Stimulated activated CD8-positive, alpha-beta memory T cell treated with anti-CD3 and anti-CD28 coated beads, Interleukin-7, amount 100 ng/mL, for 1 hour (primary cell): ENCODE measurements around the gene PLCH1.
"Not testable (repeated sequence)": the region's sequence is repeated elsewhere in the genome, so short reads cannot be mapped to it uniquely, and the experiment has no call there.

ENCODE experiments used
- DNase-seq, 2 donors: peaks; one replicate each; pipeline ENCODE4 v3.0.0-alpha.2; 2020; ENCODE audit warnings: low read depth in 2 of 2

PLCH1 gene

DNA sequence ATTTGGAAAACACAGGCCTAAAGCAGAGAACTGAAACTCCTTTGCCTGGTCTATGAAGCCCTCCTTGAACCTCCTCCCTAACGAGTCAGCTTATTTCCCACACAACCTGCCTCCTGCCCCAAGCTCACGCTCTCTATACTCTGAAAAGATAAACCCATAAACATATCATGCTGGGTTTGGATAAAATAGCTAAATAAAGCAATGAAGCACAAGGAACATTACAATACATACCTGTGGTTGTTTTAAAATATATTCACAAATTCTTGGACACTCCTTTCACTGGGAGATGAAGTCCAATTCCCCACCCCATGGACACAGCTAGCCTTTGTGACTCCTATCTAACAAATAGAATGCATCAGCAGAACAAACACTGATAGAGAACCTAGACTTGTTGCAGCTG is 98.2 kb downstream of the PLCH1 start:
- DNase-seq, result no peak

DNA sequence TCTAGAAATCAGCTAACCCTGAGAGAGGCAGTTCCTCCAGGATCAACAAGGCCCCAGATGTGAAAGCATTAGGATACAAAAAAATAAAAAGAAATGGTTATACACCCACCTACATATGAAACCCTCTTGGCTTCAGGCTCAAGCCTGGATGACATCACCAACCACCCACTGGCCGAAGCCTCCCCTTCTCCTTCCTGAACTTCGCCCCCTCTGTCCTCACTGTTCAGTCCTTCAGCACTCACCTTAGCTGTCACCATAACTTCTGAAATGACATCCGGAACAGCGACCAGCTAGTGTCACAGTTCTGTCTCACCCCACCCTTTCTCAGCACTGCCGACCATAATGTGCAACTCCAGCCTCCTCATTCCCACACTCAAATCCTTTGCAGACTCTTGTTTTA is 98.7 kb downstream of the PLCH1 start:
- DNase-seq, result no peak

DNA sequence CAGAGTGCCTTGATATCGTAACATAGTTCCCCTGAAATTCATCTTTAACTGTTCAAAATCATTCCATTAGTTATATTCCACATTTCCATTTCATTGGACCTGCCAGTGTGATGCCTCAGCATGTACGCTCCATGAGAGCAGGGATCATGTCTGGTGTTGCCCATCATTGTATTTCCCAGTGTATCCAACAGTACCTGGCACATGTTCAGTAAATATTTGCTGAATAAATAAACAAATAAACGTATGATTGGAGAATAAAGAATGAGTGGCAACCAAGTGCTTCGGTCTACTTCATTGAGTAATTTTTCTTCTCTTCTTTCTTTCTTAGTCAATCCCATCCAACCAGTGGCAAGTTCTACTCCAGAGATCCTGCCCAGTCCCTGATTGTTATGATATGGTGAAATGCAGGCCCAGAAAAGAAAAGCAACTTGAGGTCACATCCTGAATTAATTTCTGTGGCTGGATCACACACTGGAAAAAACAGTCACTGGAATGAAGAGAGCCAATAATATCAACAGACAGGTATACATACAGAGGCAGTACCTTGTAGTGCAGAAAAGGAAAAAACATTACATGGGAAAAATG is 101.2 kb downstream of the PLCH1 start:
- no peak for DNase-seq

DNA sequence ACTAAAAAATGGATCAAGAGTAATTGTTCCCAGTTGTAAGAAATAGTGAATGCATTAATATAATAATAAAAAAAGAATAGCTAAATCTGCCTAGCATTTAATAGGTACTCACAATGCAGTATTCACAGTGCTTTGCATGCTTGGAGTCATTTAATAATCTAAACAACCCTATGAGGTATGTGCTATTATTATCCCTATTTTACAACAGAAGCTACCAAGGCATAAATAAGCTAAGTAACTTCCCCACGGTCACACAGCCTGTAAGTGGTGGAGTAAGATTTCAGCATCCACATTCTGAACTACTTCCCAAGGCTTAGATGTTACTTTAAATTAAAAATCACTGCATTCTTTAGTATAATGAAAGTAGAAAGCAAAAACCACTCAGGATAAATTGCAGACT is 102.9 kb downstream of the PLCH1 start:
- DNase-seq, result no peak

DNA sequence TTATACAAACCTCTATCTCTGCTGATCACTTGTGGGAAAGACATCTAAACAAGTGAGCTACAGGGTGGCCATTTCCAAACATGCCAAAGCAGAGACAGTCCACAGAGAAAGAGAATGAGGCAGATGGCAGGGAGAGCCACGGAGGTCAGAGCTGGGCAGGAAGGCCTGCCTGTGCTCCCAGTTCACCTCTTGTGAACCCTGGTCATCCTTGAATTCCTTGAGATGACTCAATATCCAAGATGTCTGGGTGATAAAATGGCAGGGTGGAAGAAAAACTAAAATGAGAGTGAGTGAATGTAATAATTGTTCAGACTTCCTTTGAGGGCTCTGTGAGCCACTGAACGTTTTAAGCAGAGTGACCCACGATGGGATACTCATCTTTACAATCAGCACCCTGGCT is 104.8 kb downstream of the PLCH1 start:
- no peak for DNase-seq

DNA sequence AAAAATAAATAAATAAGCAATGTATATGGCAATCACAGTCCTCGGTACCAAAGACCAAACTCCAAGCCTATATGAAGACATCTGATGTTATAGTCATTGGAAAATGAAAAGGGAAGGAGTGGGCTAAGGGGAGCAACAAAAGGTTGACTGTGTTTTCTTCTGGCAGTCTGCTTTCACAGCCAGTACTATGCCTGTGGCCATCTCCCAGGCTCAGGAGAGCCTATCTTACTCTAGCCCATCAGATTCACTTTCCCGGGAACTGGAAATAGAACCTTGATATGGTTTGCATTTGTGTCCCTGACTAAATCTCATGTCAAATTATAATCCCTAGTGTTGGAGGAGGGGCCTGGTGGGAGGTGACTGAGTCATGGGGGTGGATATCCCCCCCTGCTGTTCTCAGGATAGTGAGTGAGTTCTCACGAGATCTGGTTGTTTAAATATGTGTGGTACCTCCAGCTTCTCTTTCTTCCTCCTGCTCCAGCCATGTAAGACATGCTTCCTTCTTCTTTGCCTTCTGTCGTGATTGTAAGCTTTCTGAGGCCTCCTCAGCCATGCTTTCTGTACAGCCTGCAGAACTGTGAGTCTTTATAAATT is 105.3 kb downstream of the PLCH1 start:
- DNase-seq, result no peak

DNA sequence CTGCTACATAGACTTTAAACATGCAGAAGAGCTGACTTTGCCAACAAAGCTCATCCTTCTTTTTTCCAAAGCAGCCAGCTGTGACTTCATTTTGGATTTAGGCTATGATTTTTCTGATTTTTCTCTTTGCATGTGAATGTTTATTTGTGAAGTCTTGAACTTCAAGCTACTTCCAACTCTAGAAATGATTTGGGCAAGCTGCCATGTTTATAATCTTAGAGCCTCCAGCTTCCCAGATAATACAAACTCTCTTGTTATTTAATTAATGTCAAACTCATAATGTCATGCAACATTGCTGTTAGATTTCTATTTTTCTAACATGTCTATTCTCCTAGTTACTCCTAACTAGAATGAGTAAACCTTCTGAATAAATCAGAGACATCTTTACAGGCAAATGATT is 106.4 kb downstream of the PLCH1 start:
- DNase-seq, result not testable (repeated sequence)

DNA sequence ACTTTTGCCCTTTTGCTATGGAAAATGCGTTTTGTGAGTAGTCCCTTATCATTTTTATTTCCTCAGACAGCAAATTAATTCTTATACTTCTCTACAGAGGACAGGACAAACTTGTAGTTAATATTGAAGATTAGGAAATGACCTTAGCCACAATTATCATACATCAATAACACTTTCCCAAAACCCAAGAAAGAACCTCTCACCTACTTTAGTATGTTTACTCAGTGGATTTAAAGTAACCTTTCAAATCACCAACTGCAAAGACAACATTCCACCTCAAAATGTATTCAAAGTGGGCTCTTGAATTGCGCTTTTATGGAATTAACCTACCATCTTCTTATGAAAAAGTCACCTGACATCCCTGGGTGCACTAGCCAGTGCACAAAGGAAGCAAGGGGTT is 107.3 kb downstream of the PLCH1 start:
- DNase-seq, result no peak

DNA sequence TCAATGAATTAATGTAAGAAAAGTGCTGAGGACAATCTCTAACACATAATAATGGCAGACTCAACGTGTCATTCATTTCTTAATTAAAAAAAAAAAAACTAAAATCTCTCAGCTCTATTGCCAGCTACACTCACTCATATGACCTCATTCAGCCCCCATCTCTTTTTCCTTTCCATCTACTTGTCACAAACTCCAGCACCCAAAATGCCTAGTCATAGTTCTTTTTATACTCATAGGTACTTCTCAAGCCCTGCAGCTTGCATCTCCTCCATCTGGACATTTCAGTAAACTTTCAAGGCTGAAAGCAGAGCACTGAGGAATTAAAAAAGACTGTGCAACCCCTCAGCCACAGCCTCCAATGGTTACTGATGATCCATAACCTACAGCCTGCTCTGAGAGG is 109.8 kb downstream of the PLCH1 start:
- no peak for DNase-seq

DNA sequence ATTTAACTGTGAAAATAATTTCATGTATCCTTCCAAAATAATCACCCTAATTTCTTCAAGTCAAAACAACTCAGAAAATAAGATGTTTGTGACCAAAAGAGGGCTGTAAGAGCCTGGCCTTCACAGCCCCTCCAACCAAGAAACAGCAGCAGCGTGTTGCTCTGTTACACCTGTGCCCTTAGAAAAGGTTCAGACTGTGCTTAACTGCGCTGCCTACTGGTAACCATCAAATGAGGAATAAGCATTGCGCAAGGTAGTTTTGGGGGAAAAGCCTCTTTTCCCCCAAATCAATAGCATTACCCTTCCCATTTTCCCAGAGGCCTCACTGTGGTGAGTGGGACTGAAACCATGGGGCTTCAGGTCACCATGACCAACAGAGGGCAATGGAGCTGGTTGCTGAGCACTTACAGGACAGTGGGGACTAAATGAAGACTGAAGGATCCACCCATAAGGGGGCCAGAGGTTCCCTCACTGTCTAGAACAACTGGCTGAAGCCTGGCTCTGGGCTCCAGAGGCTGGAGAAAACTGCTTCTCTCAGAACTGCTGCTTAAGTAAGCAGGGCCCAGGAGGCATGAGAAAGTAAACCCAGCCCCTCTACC is 110.7 kb downstream of the PLCH1 start:
- no peak for DNase-seq

DNA sequence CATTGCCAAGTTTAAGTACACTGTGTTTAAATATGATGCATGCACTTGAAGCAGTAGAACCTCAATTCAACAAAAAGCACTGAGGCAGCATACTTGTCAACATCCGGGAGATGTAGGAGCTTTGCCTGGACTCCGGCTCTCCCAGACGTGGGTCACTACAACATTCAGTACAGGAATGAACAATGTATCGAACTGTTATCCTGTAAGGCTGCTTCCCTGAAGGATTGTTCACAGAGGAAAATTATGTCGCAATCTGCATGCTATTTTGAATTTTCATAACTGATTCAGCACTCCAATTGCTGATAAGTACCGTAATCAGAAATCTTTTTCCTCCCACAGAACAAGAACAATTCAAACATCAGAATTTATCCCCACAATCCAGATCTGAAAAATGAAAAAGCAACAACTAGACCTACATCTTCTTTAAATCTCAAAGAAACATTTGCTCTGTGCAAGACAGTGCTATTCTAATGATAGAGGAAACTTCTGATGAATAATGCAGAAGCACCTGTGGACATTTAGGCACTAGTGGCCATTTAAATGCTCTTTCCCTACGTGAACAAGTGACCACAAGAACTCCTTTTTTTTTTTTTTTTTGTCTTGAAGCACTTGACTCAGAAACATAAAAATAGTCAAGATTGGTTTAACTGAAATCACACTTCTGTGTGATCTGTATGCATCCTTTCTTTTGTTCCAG is 113.4 kb downstream of the PLCH1 start:
- no peak for DNase-seq

DNA sequence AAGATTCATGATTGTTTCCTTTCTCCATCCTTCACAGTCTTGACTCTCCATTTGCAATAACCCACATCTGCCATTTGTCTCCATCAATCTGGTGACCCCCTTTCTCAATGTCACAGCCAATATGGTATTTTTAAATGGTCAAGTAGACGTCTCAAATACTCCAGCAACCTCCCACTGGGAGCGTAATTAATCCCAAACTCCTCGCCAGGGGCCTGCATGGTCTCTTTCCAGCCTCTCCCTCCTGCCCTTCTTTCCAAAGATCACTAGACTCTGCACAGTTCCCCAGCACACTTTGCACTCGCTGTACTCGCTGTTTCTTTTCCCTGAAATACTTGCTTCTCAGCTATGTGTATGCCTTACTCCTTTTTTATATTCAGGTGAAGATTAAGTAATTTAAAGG is 115.3 kb downstream of the PLCH1 start:
- DNase-seq, result no peak

DNA sequence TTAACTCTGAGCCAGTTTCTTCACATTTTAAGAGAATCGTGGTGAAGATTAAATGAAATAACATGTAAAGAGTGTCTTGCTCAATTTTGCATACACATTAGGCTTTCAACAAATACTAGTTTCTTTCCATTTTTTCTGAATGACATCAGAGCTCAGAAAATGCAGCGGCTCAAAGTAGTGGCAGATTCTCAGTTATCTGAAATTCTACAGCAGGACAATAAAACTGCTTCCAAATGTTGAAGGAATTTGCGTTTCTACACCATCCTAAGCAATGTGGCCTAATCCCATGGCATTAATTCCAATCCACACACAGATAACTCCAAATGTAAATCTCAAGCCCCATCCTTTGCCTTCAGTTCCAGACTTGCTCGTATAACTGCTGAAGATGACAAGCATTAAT is 115.8 kb downstream of the PLCH1 start:
- no peak for DNase-seq

DNA sequence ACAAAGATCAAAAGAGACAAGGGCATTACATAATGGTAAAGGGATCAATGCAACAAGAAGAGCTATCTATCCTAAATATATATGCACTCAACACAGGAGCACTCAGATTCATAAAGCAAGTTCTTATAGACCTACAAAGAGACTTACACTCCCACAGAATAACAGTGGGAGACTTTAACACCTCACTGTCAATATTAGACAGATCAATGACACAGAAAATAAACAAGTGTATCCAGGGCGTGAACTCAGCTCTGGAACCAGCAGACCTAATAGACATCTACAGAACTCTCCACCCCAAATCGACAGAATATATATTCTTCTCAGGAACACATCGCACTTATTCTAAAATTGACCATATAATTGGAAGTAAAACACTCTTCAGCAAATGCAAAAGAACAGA is 122.2 kb downstream of the PLCH1 start:
- DNase-seq, result not testable (repeated sequence)

DNA sequence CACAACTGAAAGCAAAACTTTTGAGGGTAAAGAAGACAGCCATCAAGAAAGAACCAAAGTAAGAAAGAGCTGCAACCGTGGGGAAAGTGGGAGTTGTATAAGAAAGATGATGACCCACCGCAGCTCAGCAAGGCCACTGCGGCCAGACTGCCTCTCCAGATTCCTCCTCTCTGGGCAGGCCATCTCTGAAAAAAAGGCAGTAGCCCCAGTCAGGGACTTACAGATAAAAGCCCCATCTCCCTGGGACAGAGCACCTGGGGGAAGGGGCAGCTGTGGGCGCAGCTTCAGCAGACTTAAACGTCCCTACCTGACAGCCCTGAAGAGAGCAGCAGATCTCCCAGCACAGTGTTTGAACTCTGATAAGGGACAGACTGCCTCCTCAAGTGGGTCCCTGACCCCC is 124.3 kb downstream of the PLCH1 start:
- not testable (repeated sequence) for DNase-seq

DNA sequence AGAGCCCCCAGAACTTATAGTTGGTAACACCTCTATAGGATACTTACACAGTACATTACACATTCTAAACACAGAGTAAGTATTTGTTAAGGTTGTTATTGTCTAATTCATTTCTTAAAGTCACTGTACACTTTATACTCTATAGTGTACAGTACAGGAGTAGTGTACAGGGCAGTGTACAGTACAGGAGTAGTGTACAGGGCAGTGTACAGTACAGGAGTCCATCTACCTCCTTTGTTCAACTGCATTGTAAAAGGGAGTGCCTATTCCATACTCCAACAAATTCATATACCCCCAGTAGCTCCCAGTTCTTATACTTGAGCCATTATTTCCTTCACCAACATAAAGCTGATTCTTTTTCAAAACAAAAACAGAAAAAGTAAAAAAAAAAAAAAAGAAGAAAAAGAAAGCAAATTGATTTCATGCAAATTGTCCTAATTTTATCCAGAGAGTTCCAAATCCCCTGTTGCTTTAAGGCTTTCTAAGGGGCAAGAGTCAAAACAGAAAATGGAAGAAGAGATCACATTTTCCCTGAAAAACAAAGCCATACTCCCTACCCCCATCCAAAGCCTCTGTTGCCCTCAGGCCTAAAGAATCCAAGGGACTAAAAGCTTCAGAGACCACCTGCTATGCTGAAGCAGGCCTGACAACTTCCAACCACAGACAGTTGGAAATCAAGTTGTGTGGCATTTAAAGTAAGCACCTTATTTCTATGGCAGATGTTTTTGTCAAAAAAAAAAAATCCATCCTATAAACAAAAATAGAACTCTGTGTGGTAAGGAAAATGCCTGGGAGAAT is 125.6 kb downstream of the PLCH1 start:
- DNase-seq, result no peak

DNA sequence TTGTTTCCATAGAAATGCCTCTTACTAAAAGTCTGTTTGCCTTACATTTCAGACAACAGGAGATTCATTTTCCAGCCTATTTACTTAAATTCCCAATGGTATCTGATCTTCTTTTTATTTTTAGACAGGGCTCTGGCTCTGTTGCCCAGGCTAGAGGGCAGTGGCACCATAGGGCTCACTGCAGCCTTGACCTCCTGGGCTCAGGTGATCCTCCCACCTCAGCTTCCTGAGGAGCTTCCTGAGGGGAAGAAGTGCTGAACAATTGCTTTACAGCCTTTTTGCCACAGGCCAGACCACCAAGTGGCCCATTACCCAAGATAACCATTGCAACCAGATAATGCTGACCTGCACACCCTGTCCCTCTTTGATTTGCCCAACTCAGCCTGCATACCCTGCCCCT is 126.3 kb downstream of the PLCH1 start:
- no peak for DNase-seq

DNA sequence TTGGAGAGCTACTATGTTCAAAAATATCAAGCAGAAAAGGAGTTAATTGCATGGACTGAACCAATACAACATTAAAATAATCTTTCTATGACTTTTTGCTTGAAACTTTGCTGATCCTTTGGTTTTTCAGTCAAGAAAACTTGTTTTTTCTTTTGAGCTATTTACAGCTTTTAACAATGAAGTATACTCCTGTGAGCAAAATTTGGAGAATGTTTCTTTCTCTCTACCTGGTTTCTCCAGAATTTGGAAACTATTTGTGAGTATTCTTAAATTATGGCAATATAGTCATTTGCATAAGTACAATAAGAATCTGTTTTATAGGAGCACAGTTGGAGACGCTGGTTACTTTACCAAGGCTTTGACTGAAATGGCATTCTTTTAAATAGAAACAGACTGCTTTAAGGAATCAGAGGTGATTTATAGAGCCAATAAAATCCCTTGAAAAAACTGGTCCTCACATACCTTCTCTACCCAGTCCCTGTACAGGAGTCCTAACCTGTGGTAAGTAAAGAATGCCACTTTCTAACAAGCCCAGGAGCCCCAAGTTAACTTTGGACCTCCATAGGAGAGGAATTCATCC is 127.4 kb downstream of the PLCH1 start:
- no peak for DNase-seq

DNA sequence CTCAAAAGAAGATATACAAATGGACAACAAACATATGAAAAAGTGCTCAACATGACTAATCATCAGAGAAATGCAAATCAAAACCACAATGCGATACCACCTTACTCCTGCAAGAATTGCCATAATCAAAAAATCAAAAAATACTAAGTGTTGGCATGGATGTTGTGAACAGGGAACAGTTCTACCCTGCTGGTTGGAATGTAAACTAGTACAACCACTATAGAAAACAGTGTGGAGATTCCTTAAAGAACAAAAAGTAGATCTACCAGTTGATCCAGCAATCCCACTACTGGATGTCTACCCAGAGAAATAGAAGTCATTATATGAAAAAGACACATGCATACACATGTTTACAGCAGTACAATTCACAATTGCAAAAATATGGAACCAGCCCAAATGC is 129.7 kb downstream of the PLCH1 start:
- not testable (repeated sequence) for DNase-seq

DNA sequence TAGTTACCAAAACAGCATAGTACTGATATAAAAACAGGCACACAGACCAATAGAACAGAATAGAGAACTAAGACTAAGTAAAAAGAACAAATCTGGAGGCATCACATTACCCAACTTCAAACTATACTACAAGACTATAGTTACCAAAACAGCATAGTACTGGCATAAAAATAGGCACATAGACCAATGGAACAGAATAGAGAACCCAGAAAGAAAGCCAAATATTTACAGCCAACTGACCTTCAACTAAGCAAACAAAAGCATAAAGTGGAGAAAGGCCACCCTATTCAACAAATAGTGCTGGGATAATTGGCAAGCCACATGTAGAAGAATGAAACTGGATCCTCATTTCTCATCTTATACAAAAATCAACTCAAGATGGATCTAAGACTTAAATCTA is 130.5 kb downstream of the PLCH1 start:
- not testable (repeated sequence) for DNase-seq

DNA sequence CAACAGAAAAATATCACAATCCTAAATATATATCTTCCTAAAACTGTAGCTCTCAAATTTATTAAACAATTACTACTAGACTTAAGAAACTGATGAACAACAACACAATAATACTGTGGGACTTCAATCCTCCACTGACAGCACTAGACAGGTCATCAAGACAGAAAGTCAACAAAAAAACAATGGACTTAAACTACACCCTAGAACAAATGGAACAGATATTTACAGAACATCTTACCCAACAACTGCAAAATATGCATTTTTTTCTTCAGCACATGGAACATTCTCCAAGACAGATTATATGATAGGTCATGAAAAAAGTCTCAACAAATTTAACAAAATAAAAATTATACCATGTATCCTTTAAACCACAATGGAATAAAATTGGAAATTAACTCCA is 133.4 kb downstream of the PLCH1 start:
- no peak for DNase-seq

DNA sequence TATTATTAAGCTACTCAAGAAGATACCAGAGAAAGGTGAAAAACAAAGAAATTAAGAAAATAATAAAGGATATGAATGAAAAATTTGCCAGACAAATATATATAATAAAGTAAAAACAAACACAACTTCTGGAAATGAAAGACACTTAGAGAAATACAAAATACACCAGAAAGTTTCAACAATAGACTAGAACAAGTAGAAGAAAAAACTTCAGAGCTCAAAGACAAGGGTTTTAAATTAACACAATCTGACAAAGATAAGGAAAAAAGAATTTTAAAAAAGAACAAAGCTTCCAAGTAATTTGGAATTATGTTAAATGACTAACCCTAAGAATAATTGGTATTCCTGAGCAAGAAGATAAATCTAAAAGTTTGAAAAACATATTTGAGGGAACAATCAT is 135.3 kb downstream of the PLCH1 start:
- no peak for DNase-seq
